CD4-positive, alpha-beta T cell treated with Interleukin-10 for 1 hour (primary cell): Measurements from ENCODE around the gene PRPF4.

Source experiments
- DNase-seq: peaks from one replicate; pipeline ENCODE4 v3.0.0-alpha.2; 2020

The PRPF4 gene

GRCh38 chr9:113315231-113315630, 39.8 kb downstream of the PRPF4 start:
- no peak for DNase-seq

DNA sequence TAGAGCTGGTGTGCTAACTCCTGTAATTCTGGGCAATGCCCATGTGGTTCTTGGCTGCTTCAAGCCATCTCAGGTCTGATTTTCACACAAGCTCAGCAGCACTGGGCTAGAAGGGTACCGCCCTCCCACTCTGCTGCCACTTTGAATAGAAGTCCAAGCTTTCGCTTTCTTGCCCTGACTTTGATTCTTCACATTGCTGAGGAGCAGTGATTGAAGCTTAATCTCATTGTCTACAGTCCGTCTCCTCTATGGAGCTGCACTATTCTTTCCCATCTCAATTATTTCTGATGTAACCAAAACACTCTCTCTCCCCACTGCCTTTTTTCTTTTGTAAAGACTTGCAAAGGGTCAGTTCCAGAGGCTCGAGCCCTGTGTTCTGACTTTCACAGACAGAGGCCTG, 40.6 kb downstream of the PRPF4 start:
- DNase-seq = no peak

DNA sequence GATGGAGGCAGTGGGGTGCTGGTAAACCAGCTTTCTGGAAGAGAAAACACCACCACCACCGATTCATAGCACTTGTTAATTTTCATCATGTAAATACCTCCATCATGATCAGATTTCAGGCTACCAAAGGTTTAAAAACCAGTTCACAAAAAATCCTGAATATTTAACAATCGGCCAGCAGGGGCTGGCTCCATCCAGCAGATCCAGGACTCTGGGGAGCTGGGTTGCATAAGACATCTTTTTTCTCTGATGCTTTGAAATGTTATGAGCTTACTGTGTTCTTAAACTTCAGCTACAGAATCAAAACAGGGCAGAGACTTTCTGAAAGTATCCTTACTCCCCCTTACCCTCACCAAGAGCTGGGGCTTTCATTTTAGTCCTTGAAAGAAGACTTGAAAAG, 42.3 kb downstream of the PRPF4 start:
- no peak for DNase-seq

DNA sequence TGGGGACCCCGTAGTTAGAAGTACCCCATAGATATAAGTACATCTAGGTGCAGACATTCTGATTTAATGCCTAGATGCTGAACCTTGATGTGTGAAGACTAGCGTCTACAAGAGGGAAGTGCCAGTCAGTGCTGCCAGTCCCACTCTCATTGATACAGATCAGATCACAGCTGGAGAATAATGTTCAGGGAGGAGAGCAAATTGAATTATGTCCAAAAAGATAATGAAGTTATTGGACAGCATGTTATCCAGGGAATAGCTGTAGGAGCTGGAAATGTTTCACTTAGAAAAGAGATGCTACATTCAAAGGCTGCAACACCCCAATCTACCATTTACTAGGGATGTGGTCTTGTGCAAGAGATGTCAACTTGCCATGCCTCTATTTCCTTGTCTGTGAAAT, 43.6 kb downstream of the PRPF4 start:
- no peak for DNase-seq

GRCh38 chr9:113320051-113320450, 44.6 kb downstream of the PRPF4 start:
- DNase-seq = no peak

DNA sequence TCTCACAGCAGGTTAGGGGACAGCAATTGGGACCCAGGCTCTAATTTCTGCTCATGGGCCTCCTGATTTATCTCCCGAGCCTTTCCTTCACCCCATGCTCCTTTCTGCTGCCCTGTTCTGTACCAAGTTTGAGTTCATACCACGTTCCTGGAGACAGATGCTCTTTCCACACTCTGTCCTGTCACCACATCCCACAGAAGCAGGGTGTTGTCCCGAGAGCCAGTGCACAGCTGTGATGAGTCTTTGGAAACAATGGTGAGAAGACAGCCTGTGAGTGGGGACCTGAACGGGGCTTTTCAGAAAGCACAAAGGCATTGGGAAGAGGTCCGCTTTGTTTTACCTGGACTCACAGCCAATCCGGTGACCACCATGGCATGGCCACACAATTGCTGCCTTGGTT, 47.2 kb downstream of the PRPF4 start:
- DNase-seq = no peak

GRCh38 chr9:113326230-113326629, 50.8 kb downstream of the PRPF4 start:
- DNase-seq = no peak

DNA sequence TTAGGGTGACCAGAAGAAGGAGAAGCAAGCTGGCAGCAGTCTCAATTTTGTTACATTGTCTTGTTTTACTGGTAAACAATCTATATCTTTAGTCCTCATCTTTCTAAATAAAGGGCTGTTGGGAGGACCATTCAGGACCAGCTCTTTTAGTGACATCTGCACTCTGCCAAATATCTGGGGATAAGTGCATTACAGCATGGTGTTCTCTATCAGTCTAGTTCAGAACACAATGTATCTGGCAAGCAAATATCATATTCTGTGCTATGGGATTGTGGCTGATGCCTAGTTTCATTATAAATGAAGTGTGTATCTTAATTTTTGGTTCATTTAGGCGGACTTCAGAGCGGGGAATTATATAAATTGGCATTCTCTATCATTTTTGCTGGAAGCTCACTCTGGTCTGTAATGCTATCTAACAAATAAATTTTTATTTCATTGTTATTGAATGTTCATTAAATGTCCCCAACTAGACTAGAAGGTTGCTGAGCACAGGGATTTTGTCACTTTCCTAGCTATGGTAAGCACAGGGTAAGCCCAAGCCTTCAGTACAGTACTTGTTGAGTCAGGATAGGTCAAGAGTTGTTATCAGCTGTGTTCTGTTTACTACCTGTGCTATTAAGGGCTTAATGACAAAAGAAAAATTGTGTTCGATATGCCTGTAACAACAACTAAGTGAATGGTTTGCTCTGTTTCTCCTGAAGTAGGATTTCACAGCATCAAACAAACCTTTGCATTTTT, 52.8 kb downstream of the PRPF4 start:
- DNase-seq = no peak

DNA sequence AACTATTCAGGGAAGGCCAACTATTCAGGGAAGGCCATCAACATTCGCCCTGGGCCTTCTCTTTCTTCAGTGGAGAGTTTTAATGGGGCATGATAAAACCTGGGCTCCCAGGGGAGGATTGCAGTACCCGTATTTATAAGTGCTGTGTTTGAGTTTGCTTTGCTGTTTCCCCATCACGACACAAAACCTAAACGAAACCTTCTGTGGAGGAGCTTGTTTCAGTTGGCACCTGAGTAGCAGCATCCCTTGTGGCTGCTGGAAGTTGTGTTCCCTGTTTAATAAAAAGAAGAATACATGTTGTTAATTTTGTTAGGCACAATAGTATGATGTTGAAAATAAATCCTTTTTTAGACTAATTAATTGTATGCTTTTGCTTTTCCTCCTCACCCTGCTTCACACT, 56.3 kb downstream of the PRPF4 start:
- DNase-seq = no peak

DNA sequence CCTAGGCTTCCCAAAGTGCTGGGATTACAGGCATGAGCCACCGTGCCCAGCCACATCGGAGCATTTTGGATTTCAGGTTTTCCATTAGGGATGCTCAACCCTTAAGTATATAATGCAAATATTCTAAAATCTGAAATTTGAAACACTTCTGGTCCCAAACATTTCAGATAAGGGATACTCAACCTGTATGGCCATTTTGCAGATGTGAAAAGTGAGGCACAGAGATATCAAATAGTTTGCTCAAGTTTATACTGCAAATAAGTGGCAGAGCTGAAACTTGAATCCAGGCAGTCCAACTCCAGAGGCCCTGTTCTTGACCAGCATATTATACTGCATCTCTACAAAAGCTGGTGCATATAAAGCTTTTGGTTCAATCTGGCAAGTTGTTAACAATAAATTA, 62.3 kb downstream of the PRPF4 start:
- DNase-seq = no peak

- DNase-seq = peak; percentile 80
Measured at GRCh38 chr9:113340011-113340699, 64.7 kb downstream of the PRPF4 start, which contains the start of gene WDR31. Gene WDR31, minus strand, starts transcription at chr9:113340275. Its CDS starts 8,253 bp downstream, at chr9:113332022.

DNA sequence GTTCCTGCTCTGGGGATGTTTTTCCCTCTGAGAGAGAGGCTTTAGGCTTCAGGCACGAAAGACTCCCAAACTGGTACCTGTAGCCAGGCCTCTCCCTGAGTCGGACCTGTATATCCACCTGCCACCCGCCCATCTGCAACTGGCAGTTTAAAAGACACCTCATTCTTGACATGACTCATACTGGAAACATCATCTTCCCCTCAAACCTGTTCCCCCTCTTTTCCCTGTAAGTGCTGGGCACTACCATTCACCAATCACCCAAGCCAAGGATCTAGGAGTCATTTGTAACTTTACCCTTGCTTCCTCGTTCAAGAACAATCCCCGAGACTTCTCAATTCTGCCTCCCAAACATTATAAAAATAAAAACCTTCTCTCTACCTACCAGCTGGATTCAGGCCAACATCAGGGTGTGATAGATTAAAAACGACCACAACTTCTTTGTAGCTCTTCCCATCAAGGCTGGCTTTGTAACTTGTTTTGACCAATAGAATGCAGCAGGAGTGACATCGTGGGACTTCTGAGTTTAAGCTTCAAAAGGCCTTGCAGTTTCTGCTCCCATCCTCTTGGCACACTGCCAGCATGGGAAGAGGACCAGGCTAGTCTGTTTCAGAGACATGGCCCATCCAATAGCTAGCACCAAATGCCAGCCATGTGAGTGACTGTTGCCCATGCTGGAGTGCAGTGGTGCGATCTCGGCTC, 66.4 kb downstream of the PRPF4 start:
- peak; percentile 34 for DNase-seq
